SK-N-SH treated with all-trans-retinoic acid at 6 μM for 48 hours (cell line): ENCODE measurements around the gene SPRING1.

ENCODE experiments used
- BACH2 ChIP-seq: fragments of 250-450 bp; sonication (Bioruptor Pico); IDR thresholded peaks from 2 replicates; pipeline ENCODE4 v1.9.0; 2021; ENCODE audit warnings: mild to moderate bottlenecking, borderline replicate concordance
- ISL1 ChIP-seq: fragments of 250-450 bp; sonication (Bioruptor Pico); IDR thresholded peaks from 2 replicates; pipeline ENCODE4 v2.1.2; 2022; ENCODE audit warnings: mild to moderate bottlenecking, moderate library complexity
- PATZ1 ChIP-seq: fragments of 250-450 bp; sonication (Bioruptor Pico); IDR thresholded peaks from 2 replicates; pipeline ENCODE4 v1.8.0; 2020; ENCODE audit warnings: mild to moderate bottlenecking, moderate library complexity, borderline replicate concordance
- PPARA ChIP-seq: fragments of 250-450 bp; sonication (Bioruptor Pico); IDR thresholded peaks from 2 replicates; pipeline ENCODE4 v1.5.0; 2020; ENCODE audit warnings: mild to moderate bottlenecking, borderline replicate concordance
- RARB ChIP-seq: fragments of 250-450 bp; sonication (Bioruptor Pico); IDR thresholded peaks from 2 replicates; pipeline ENCODE4 v1.8.0; 2021; ENCODE audit warnings: mild to moderate bottlenecking, moderate library complexity
- SNAI2 ChIP-seq: fragments of 250-450 bp; sonication (Bioruptor Pico); IDR thresholded peaks from 2 replicates; pipeline ENCODE4 v1.5.0; 2020; ENCODE audit warnings: mild to moderate bottlenecking, moderate library complexity
- TCF4 ChIP-seq: fragments of 250-450 bp; sonication (Bioruptor Pico); IDR thresholded peaks from 2 replicates; pipeline ENCODE4 v1.8.0; 2021; ENCODE audit warnings: mild to moderate bottlenecking, moderate library complexity, borderline replicate concordance
- ZC3H10 ChIP-seq: fragments of 250-450 bp; sonication (Bioruptor Pico); IDR thresholded peaks from 2 replicates; pipeline ENCODE4 v1.5.1; 2021; ENCODE audit warnings: mild to moderate bottlenecking, moderate library complexity
- ZFP3 ChIP-seq: fragments of 250-450 bp; sonication (Bioruptor Pico); IDR thresholded peaks from 2 replicates; pipeline ENCODE4 v1.5.0; 2020; ENCODE audit warnings: mild to moderate bottlenecking, moderate library complexity
- TF ChIP-seq, protein P1 (sequence below): fragments of 250-450 bp; sonication (Bioruptor Pico); IDR thresholded peaks from 2 replicates; pipeline ENCODE4 v1.5.1; 2020; ENCODE audit warnings: low read depth, mild to moderate bottlenecking, moderate library complexity

- TF ChIP-seq SNAI2: no peak
- TF ChIP-seq ZFP3 (CRISPR knock-in tag): no peak
- no peak for TF ChIP-seq PATZ1 (CRISPR knock-in tag)
- TF ChIP-seq PPARA (CRISPR knock-in tag): no peak
- no peak for TF ChIP-seq TCF4 (CRISPR knock-in tag)
- TF ChIP-seq, protein P1, sequence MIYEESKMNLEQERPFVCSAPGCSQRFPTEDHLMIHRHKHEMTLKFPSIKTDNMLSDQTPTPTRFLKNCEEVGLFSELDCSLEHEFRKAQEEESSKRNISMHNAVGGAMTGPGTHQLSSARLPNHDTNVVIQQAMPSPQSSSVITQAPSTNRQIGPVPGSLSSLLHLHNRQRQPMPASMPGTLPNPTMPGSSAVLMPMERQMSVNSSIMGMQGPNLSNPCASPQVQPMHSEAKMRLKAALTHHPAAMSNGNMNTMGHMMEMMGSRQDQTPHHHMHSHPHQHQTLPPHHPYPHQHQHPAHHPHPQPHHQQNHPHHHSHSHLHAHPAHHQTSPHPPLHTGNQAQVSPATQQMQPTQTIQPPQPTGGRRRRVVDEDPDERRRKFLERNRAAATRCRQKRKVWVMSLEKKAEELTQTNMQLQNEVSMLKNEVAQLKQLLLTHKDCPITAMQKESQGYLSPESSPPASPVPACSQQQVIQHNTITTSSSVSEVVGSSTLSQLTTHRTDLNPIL: no peak
- no peak for TF ChIP-seq RARB (CRISPR knock-in tag)
- TF ChIP-seq ZC3H10: no peak
- no peak for TF ChIP-seq BACH2 (CRISPR knock-in tag)
- no peak for TF ChIP-seq ISL1 (CRISPR knock-in tag)
Measured at GRCh38 chr12:116707751-116708150, 30.1 kb downstream of the SPRING1 start.
